Loucy (cell line): ENCODE results near the gene CEP97.
A peak's percentile ranks its signal among the peaks of the same experiment; 100 is the strongest.
"Not testable (repeated sequence)": the region's sequence is repeated elsewhere in the genome, so short reads cannot be mapped to it uniquely, and the experiment has no call there.

Experiments
- H2AFZ ChIP-seq: fragments of 200-600 bp; sonication (generic); 2 replicates; pipeline ENCODE4 v1.6.0; 2016; ENCODE audit warnings: antibody characterized with exemption, mild to moderate bottlenecking, low read length, moderate library complexity
- H3F3A ChIP-seq: fragments of 200-600 bp; 2 replicates; pipeline ENCODE4 v1.6.0; 2016; ENCODE audit warnings: antibody characterized with exemption, low read depth, mild to moderate bottlenecking
- H3K27me3 ChIP-seq: fragments of 200-600 bp; sonication (generic); 2 replicates; pipeline ENCODE4 v1.6.1; 2014; ENCODE audit warnings: low read length, mild to moderate bottlenecking; ENCODE audit not compliant: insufficient read depth, poor library complexity, severe bottlenecking
- H3K36me3 ChIP-seq: fragments of 200-600 bp; sonication (generic); 2 replicates; pipeline ENCODE4 v1.6.1; 2016; ENCODE audit warnings: low read length; ENCODE audit not compliant: insufficient read depth
- H3K4me1 ChIP-seq: fragments of 200-600 bp; sonication (generic); 2 replicates; pipeline ENCODE4 v1.5.1; 2014; ENCODE audit warnings: low read length, mild to moderate bottlenecking; ENCODE audit not compliant: insufficient read depth, poor library complexity, severe bottlenecking
- H3K4me2 ChIP-seq: fragments of 200-600 bp; sonication (generic); 2 replicates; pipeline ENCODE4 v1.6.0; 2014; ENCODE audit warnings: antibody characterized with exemption, low read length, low read depth, mild to moderate bottlenecking; ENCODE audit not compliant: poor library complexity, severe bottlenecking
- H3K4me3 ChIP-seq: fragments of 200-600 bp; sonication (generic); 2 replicates; pipeline ENCODE4 v1.5.1; 2014; ENCODE audit warnings: low read length, mild to moderate bottlenecking, mixed read lengths; ENCODE audit not compliant: poor library complexity, severe bottlenecking
- H3K79me2 ChIP-seq: fragments of 200-600 bp; sonication (generic); 2 replicates; pipeline ENCODE4 v1.6.1; 2014; ENCODE audit warnings: low read length; ENCODE audit not compliant: insufficient read depth
- H3K9ac ChIP-seq: fragments of 200-600 bp; sonication (generic); 2 replicates; pipeline ENCODE4 v1.6.0; 2014; ENCODE audit warnings: mild to moderate bottlenecking, low read depth, low read length, moderate library complexity; ENCODE audit not compliant: poor library complexity, severe bottlenecking
- H3K9me2 ChIP-seq: fragments of 200-600 bp; sonication (generic); replicated peaks from 2 replicates; pipeline ENCODE4 v1.6.1; 2016; ENCODE audit warnings: low read depth, low read length, mixed read lengths
- H3K9me3 ChIP-seq: fragments of 200-600 bp; sonication (generic); 2 replicates; pipeline ENCODE4 v1.6.1; 2014; ENCODE audit warnings: mild to moderate bottlenecking, antibody characterized with exemption, low read length, low read depth; ENCODE audit not compliant: insufficient read depth
- H4K20me1 ChIP-seq: fragments of 200-600 bp; sonication (generic); 2 replicates; pipeline ENCODE4 v1.6.0; 2014; ENCODE audit warnings: antibody characterized with exemption, low read length, mild to moderate bottlenecking; ENCODE audit not compliant: insufficient read depth, poor library complexity, severe bottlenecking
- CTCF ChIP-seq: fragments of 200-600 bp; sonication (generic); conservative IDR thresholded peaks from 2 replicates; pipeline ENCODE4 v1.5.1; 2014; ENCODE audit warnings: mild to moderate bottlenecking, antibody characterized with exemption, low read length
- EZH2phosphoT487 ChIP-seq: fragments of 200-600 bp; IDR thresholded peaks from 2 replicates; pipeline ENCODE4 v1.6.1; 2018; ENCODE audit warnings: antibody characterized with exemption, mild to moderate bottlenecking, moderate library complexity, borderline replicate concordance

The CEP97 gene

GRCh38 chr3:101687142-101687931 lies 37.1 kb upstream of the CEP97 start:
- Histone ChIP-seq H3F3A (peaks cover 8% of the 10 kb centered on the region; the same call in 1 of the 2 replicates), H4K20me1 (peaks cover 38% of the 10 kb centered on the region), H2AFZ (peak overlapping the region; percentile 65; the same call in 1 of the 2 replicates), H3K9me2 (no peaks in the 10 kb centered on the region), H3K79me2 (peaks cover 42% of the 10 kb centered on the region), H3K4me2 (peak overlapping the region; percentile 67), H3K9ac (peak overlapping the region; percentile 65), H3K4me3 (peak overlapping the region; percentile 95), H3K4me1 (peaks cover 30% of the 10 kb centered on the region), H3K36me3 (peaks cover 26% of the 10 kb centered on the region), H3K27me3 (peaks cover 6% of the 10 kb centered on the region), H3K9me3 (no peaks in the 10 kb centered on the region)
- TF ChIP-seq CTCF: no peak
- TF ChIP-seq EZH2phosphoT487: no peak

DNA sequence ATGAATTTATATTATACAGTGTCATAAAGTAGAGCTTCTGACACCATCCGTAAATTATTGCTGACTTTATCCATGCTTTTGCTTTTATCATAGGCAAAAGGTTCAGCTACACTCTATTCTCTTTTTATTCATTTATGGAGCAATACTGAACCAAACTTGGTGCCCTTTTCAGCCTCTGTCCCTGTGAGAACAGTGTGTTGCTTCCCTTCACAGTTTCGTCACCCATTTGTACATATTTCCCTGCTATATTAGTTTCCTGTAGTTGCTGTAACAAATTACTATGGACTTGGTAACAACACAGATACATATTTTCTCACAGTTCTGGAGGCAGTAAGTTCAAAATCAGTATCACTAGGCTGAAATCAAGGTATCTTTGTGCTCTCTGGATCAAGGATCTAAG lies 35.1 kb upstream of the CEP97 start:
- H3K79me2 ChIP-seq: peaks cover 22% of the 10 kb centered on the region
- H3K9me2 ChIP-seq: no peaks in the 10 kb centered on the region
- H3K36me3 ChIP-seq: peaks cover 9% of the 10 kb centered on the region; the same call in 1 of the 2 replicates
- no peaks in the 10 kb centered on the region for H3K9me3 ChIP-seq
- TF ChIP-seq CTCF: no peak
- no peak for TF ChIP-seq EZH2phosphoT487
- peaks cover 4% of the 10 kb centered on the region; the same call in 1 of the 2 replicates for H3F3A ChIP-seq
- no peak overlapping the region for H3K9ac ChIP-seq
- H2AFZ ChIP-seq: no peak overlapping the region
- H3K4me2 ChIP-seq: no peak overlapping the region
- peaks cover 19% of the 10 kb centered on the region for H4K20me1 ChIP-seq
- peaks cover 6% of the 10 kb centered on the region for H3K27me3 ChIP-seq
- no peak overlapping the region for H3K4me3 ChIP-seq
- H3K4me1 ChIP-seq: peaks cover 12% of the 10 kb centered on the region

DNA sequence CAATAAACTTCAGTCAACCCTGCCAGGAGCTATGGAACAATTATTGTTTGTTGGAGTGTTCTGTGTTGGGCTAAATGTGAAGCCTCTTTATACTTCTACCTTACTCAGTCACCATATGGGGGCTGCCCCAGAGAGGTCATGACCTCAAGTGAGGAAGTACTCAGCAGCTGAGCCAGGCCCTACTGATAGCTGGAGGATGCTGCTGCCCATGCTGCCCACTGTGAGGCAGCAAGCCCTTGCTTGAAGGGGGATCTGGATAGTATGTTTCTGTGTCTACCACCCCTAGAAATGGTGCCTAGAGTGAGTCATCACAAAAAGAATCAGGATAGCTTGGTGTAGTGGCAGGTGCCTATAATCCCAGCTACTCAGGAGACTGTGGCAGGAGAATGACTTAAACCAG lies 33.4 kb upstream of the CEP97 start:
- H3K4me3 ChIP-seq: no peak overlapping the region
- H3K4me2 ChIP-seq: no peak overlapping the region
- peaks cover 4% of the 10 kb centered on the region; the same call in 1 of the 2 replicates for H3F3A ChIP-seq
- H2AFZ ChIP-seq: no peak overlapping the region
- no peaks in the 10 kb centered on the region for H3K36me3 ChIP-seq
- peaks cover 6% of the 10 kb centered on the region for H3K79me2 ChIP-seq
- H3K9me2 ChIP-seq: no peaks in the 10 kb centered on the region
- H3K27me3 ChIP-seq: peaks cover 6% of the 10 kb centered on the region
- H3K4me1 ChIP-seq: no peaks in the 10 kb centered on the region
- TF ChIP-seq CTCF (peak; percentile 32; the same call in 1 of the 2 replicates), EZH2phosphoT487 (no peak)
- H3K9ac ChIP-seq: no peak overlapping the region
- H4K20me1 ChIP-seq: peaks cover 2% of the 10 kb centered on the region
- no peaks in the 10 kb centered on the region for H3K9me3 ChIP-seq

DNA sequence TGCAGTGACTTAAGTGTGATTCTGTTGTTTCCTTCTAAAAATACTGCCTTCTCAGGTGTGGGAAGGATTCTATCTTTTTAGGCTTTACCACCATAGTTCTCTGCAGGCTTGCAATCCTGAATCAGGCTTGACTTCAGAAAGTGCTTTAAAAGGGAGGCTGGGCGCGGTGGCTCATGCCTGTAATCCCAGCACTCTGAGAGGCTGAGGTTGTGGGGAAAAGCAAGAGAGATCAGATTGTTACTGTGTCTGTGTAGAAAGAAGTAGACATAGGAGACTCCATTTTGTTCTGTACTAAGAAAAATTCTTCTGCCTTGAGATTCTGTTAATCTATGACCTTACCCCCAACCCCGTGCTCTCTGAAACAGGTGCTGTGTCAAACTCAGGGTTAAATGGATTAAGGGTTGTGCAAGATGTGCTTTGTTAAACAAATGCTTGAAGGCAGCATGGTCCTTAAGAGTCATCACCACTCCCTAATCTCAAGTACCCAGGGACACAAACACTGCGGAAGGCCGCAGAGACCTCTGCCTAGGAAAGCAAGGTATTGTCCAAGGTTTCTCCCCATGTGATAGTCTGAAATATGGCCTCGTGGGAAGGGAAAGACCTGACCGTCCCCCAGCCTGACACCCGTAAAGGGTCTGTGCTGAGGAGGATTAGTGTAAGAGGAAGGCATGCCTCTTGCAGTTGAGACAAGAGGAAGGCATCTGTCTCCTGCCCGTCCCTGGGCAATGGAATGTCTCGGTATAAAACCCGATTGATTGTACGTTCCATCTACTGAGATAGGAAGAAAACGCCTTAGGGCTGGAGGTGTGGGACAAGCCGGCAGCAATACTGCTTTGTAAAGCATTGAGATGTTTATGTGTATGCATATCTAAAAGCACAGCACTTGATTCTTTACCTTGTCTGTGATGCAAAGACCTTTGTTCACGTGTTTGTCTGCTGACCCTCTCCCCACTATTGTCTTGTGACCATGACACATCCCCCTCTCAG lies 32.4 kb upstream of the CEP97 start:
- not testable (repeated sequence) for H3K9me2 ChIP-seq, H3K4me1 ChIP-seq, H3K4me2 ChIP-seq, H4K20me1 ChIP-seq, H3K79me2 ChIP-seq, H3K27me3 ChIP-seq, H2AFZ ChIP-seq, H3K9ac ChIP-seq, H3K36me3 ChIP-seq, H3F3A ChIP-seq, H3K4me3 ChIP-seq, H3K9me3 ChIP-seq
